Choroid plexus epithelial cell (primary cell): ENCODE measurements around the gene ERMP1.

Source experiments
- DNase-seq: peaks from one replicate; pipeline ENCODE4 v3.0.0-alpha.2; 2010; ENCODE audit warnings: low read depth
- H3K4me3 ChIP-seq: 2 replicates; pipeline ENCODE4 v1.5.1; 2011; ENCODE audit warnings: low read depth, mild to moderate bottlenecking, control low read depth, low read length, moderate library complexity
- CTCF ChIP-seq: conservative IDR thresholded peaks from 2 replicates; pipeline ENCODE4 v1.5.1; 2011; ENCODE audit warnings: low read depth, mild to moderate bottlenecking, control low read depth, inconsistent platforms, low read length, moderate library complexity

ERMP1 gene

GRCh38 chr9:5873439-5873838 lies 40.5 kb upstream of the ERMP1 start:
- no peak overlapping the region for H3K4me3 ChIP-seq
- DNase-seq = no peak
- TF ChIP-seq CTCF = no peak

DNA sequence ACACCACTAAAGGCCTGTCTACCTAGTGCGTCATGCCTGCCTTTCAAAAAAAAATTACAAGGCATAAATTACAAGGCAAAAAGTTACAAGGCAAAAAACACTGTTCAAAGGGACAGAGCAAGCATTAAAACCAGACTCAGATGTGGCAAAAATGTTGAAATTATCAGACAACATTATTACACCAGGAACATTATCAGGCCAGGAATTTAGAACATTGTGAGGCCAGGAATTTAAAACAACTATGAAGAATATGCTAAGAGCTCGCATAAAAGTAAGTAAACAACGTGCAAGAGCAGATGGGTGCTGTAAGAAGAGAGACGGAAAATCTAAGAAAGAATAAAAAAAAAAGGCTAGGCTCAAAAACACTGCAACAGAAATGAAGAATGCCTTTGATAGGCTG lies 39.6 kb upstream of the ERMP1 start:
- H3K4me3 ChIP-seq = no peak overlapping the region
- DNase-seq = peak; percentile 47
- no peak for TF ChIP-seq CTCF

DNA sequence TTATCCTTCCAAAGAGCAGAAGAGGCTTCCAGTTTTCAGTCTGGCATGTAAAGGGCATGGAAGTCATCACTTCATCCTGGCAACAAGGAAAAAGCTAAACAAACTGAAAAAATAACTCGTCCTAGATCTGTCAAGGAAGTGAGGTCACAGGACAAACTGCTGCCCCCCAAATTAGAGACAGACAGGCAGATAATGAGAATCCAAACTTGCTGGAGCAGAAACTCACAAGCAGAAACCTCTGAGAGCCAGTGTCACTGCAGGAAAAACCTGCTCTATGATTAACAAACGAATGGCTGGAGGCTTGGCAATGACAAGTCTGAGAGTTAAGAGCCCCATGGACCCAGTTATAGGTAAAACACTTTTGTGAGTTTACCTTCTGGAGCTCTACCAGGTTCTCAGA lies 38.9 kb upstream of the ERMP1 start:
- no peak for DNase-seq
- no peak overlapping the region for H3K4me3 ChIP-seq
- TF ChIP-seq CTCF = no peak

GRCh38 chr9:5870691-5871090 lies 37.8 kb upstream of the ERMP1 start:
- TF ChIP-seq CTCF = no peak
- peak; percentile 84 for DNase-seq
- no peak overlapping the region for H3K4me3 ChIP-seq

GRCh38 chr9:5870020-5870339 lies 37.1 kb upstream of the ERMP1 start:
- TF ChIP-seq CTCF = no peak
- DNase-seq = no peak
- no peak overlapping the region for H3K4me3 ChIP-seq

DNA sequence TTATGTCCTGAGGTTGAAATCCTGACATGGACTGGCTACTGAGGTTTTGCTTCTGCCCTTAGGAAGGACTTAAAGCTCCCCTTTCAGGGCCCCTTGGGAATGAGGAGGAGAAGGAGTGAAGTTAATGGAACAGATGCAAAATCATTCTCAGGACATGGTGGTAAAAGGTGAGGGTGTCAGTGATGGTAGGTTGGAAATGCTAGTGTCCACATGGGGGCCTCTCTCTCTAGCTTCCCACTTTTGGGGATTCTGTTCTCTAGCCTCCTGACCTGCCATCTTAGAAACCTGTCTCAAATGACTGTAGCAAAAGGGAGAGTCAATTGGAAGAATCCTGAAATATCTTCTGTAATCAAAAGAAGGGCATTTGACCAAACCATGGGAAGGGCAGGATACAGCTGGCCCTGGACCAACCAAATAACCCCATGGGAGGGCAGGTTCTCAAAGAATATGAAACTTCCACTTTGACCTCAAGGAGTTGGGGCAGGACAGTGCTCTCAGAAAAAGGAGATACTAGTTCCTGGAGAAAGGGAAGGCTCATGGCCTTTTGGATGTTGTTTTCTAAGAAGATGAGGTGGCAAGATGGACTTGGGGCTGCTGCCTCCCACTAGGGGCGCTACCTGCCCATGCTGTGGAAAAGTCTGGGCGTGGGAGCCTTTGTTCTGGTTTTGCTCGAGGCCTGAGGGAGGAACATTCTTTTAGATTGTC lies 36.5 kb upstream of the ERMP1 start:
- DNase-seq = no peak
- peak; percentile 26 for TF ChIP-seq CTCF
- H3K4me3 ChIP-seq = no peak overlapping the region

GRCh38 chr9:5868235-5868634 lies 35.3 kb upstream of the ERMP1 start:
- no peak for DNase-seq
- H3K4me3 ChIP-seq = no peak overlapping the region
- no peak for TF ChIP-seq CTCF
